A549 (cell line): ENCODE measurements around the gene TEKT3. TPM values are rescaled to one million over a fixed set of nuclear protein-coding genes. Genes with fewer than 3 reads are reported as not detected.

ENCODE experiments used
- ATAC-seq, 2 experiments: fragments of 200-7000 bp in 1 of 2; fragments of >200 bp in 1 of 2; cut with Nextera tagmentation in 1 of 2; cut with Tn5 transposase in 1 of 2; 3 replicates each; pipeline versions ENCODE4 v1.8.0 to v1.9.1; 2018 to 2020; ENCODE audit warnings: mild to moderate bottlenecking in 1 of 2, moderate library complexity in 1 of 2
- CTCF ChIA-PET: fragments of 300-600 bp; sonication (Branson Sonifier 250); formaldehyde crosslinking; extraction: SDS; loops from one replicate; lab custom pipeline; 2021; ENCODE audit warnings: antibody characterized with exemption, inconsistent platforms; lab: Yijun Ruan, JAX
- POLR2A ChIA-PET: fragments of 350-600 bp; formaldehyde crosslinking; extraction: SDS; loops from one replicate; lab custom pipeline; 2021; ENCODE audit warnings: antibody characterized with exemption, inconsistent platforms; lab: Yijun Ruan, JAX
- DNase-seq, 2 experiments: peaks; one replicate each; pipeline versions ENCODE4 v3.0.0 to v3.0.0-alpha.2; 2011 to 2016; ENCODE audit warnings: low read depth in 1 of 2, low spot score in 1 of 2
- FAIRE-seq: peaks from 2 replicates; lab custom pipeline; 2011; peaks lifted over from hg19 to GRCh38; lab: Jason Lieb, UNC
- H3K27ac ChIP-seq, 2 experiments: fragments of >200 bp; sonication (Bioruptor Twin); formaldehyde crosslinking; 3 replicates each; pipeline ENCODE4 v1.5.1; 2016 to 2017
- H3K4me1 ChIP-seq: fragments of >200 bp; sonication (Bioruptor Twin); formaldehyde crosslinking; 3 replicates; pipeline ENCODE4 v1.6.1; 2016
- H3K4me2 ChIP-seq: fragments of >200 bp; sonication (Bioruptor Twin); formaldehyde crosslinking; 3 replicates; pipeline ENCODE4 v1.6.1; 2016
- H3K4me3 ChIP-seq: fragments of >200 bp; sonication (Bioruptor Twin); formaldehyde crosslinking; 3 replicates; pipeline ENCODE4 v1.5.1; 2016
- H3K9me3 ChIP-seq: fragments of >200 bp; sonication (Bioruptor Twin); formaldehyde crosslinking; 3 replicates; pipeline ENCODE4 v1.6.1; 2016
- CHD4 ChIP-seq: fragments of 200-600 bp; sonication (generic); IDR thresholded peaks from 2 replicates; pipeline ENCODE4 v1.6.1; 2016; ENCODE audit warnings: antibody characterized with exemption, mild to moderate bottlenecking, borderline replicate concordance
- EHF ChIP-seq: fragments of 250-450 bp; sonication (Bioruptor Pico); IDR thresholded peaks from 2 replicates; pipeline ENCODE4 v1.5.0; 2020; ENCODE audit warnings: mild to moderate bottlenecking
- ESRRA ChIP-seq: fragments of 150-350 bp; IDR thresholded peaks from 2 replicates; pipeline ENCODE4 v1.6.1; 2014; ENCODE audit warnings: mild to moderate bottlenecking, low read length, borderline replicate concordance
- FOSL2 ChIP-seq, 2 experiments: fragments of 450-650 bp in 1 of 2; fragments of >200 bp in 1 of 2; sonication (Bioruptor Twin) in 1 of 2; formaldehyde crosslinking; IDR thresholded peaks; 2 replicates each; pipeline versions ENCODE4 v1.5.0 to v1.6.1; 2016 to 2020; ENCODE audit warnings: mild to moderate bottlenecking in 1 of 2, moderate library complexity in 1 of 2
- FOXS1 ChIP-seq: fragments of 250-450 bp; sonication (Bioruptor Pico); IDR thresholded peaks from 2 replicates; pipeline ENCODE4 v1.5.0; 2020; ENCODE audit warnings: mild to moderate bottlenecking, moderate library complexity
- HEYL ChIP-seq: fragments of 250-450 bp; sonication (Bioruptor Pico); IDR thresholded peaks from 2 replicates; pipeline ENCODE4 v1.8.0; 2021; ENCODE audit warnings: mild to moderate bottlenecking, moderate library complexity
- HOXB5 ChIP-seq: fragments of 250-450 bp; sonication (Bioruptor Pico); IDR thresholded peaks from 2 replicates; pipeline ENCODE4 v1.5.0; 2020; ENCODE audit warnings: mild to moderate bottlenecking, moderate library complexity
- JUNB ChIP-seq: fragments of >200 bp; sonication (Bioruptor Twin); formaldehyde crosslinking; IDR thresholded peaks from 2 replicates; pipeline ENCODE4 v1.6.1; 2016
- KDM5A ChIP-seq: fragments of 200-600 bp; sonication (generic); IDR thresholded peaks from 2 replicates; pipeline ENCODE4 v1.6.1; 2016; ENCODE audit warnings: antibody characterized with exemption, mild to moderate bottlenecking
- MAFK ChIP-seq: fragments of 450-650 bp; IDR thresholded peaks from 2 replicates; pipeline ENCODE4 v1.6.1; 2014; ENCODE audit not compliant: partially characterized antibody
- MAX ChIP-seq: IDR thresholded peaks from 2 replicates; pipeline ENCODE4 v1.6.1; 2012
- NPAS2 ChIP-seq: fragments of 250-450 bp; sonication (Bioruptor Pico); IDR thresholded peaks from 2 replicates; pipeline ENCODE4 v1.8.0; 2022; ENCODE audit warnings: mild to moderate bottlenecking, moderate library complexity, borderline replicate concordance
- NR3C1 ChIP-seq: fragments of >200 bp; sonication (Bioruptor Twin); formaldehyde crosslinking; IDR thresholded peaks from 3 replicates; pipeline ENCODE4 v1.6.1; 2017
- PHF8 ChIP-seq: fragments of 200-600 bp; sonication (generic); IDR thresholded peaks from 2 replicates; pipeline ENCODE4 v1.6.1; 2016; ENCODE audit warnings: low read depth, mild to moderate bottlenecking, antibody characterized with exemption, moderate library complexity, borderline replicate concordance
- POLR2AphosphoS2 ChIP-seq: conservative IDR thresholded peaks from 2 replicates; pipeline ENCODE4 v1.6.1; 2012; ENCODE audit warnings: low read length, improper control_type of control experiment, inconsistent platforms
- RAD21 ChIP-seq, 2 experiments: fragments of >200 bp in 1 of 2; sonication (Bioruptor Twin) in 1 of 2; formaldehyde crosslinking in 1 of 2; IDR thresholded peaks in 1 of 2; conservative IDR thresholded peaks in 1 of 2; 2 replicates in 1 of 2; 3 replicates in 1 of 2; pipeline ENCODE4 v1.6.1; 2012 to 2018; ENCODE audit warnings: inconsistent platforms in 1 of 2
- RARB ChIP-seq: fragments of 250-450 bp; sonication (Bioruptor Pico); IDR thresholded peaks from 2 replicates; pipeline ENCODE4 v1.8.0; 2021; ENCODE audit warnings: mild to moderate bottlenecking, moderate library complexity
- SMC3 ChIP-seq: fragments of >200 bp; sonication (Bioruptor Twin); formaldehyde crosslinking; IDR thresholded peaks from 3 replicates; pipeline ENCODE4 v1.6.1; 2018; ENCODE audit warnings: inconsistent platforms
- TP53 ChIP-seq: fragments of 250-450 bp; sonication (Bioruptor Pico); IDR thresholded peaks from 2 replicates; pipeline ENCODE4 v1.5.0; 2021; ENCODE audit warnings: mild to moderate bottlenecking, moderate library complexity
- ZSCAN20 ChIP-seq: fragments of 250-450 bp; sonication (Bioruptor Pico); IDR thresholded peaks from 2 replicates; pipeline ENCODE4 v1.8.0; 2022; ENCODE audit warnings: mild to moderate bottlenecking, moderate library complexity
- WGBS: methylation state at CpG from one replicate; pipeline ENCODE4 v1.1.6; 2017; ENCODE audit errors: missing lambda C conversion rate; 5-methylcytosine and 5-hydroxymethylcytosine counted together
- polyA plus RNA-seq, 4 experiments: library from polyadenylated mRNA; depleted of rRNA in 3 of 4; stranded (reverse); fragments of >200 nt; fragmentation: RNase III in 1 of 4; extraction: RNeasy Plus Mini Kit Qiagen cat#74134 plus additional on column Dnase treatment in 1 of 4; gene quantifications; 2 replicates in 3 of 4; 3 replicates in 1 of 4; pipeline ENCODE4 v1.2.3, GENCODE V29; 2011 to 2017
- TF ChIP-seq, protein P1 (sequence below): fragments of >200 bp; sonication (Bioruptor Twin); formaldehyde crosslinking; IDR thresholded peaks from 2 replicates; pipeline ENCODE4 v1.6.1; 2016
- TF ChIP-seq, protein P2 (sequence below): fragments of 250-450 bp; sonication (Bioruptor Pico); IDR thresholded peaks from 2 replicates; pipeline ENCODE4 v1.5.0; 2020; ENCODE audit warnings: low read depth, mild to moderate bottlenecking, moderate library complexity

Gene TEKT3
- polyA plus RNA-seq, 2 of the 4 experiments (the other 2 are of a cell fraction) = 0.17 to 0.21 TPM

DNA sequence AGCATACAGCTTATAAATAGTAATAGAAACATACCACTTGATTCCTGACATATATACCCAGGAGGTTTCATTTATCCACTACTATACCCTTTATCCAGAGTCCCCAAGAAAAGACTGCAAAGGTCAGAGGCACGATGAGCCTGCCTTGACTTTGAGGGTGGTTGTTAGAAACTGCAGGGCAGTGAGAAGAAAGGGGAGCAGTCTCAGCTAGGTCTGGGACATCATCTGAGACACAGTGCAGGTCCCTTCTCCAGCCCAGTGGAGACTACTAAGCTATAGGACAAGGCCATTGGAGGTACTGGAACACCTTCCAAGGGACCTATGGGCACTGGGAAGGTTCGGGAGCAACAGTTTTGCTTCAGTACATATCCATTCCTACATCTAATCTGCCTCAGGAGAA lies 20.2 kb upstream of the TEKT3 start:
- H3K9me3 ChIP-seq = no peaks in the 10 kb centered on the region
- FAIRE-seq (no peak), DNase-seq (no peak), ATAC-seq (peak; percentile 56 to 61; a peak in 4 of 6 replicates)
- H3K4me3 ChIP-seq = no peak overlapping the region
- no peak overlapping the region for H3K4me2 ChIP-seq
- no peak for TF ChIP-seq ESRRA
- no peak for TF ChIP-seq SMC3
- no peak for TF ChIP-seq RARB (CRISPR knock-in tag)
- TF ChIP-seq MAX = no peak
- no peak for TF ChIP-seq POLR2AphosphoS2
- no peak for TF ChIP-seq HOXB5 (CRISPR knock-in tag)
- TF ChIP-seq JUNB = no peak
- TF ChIP-seq, all 56 proteins: peak for 0
- Histone ChIP-seq H3K4me1 (no peaks in the 10 kb centered on the region), H3K27ac (no peak overlapping the region)
- CTCF ChIA-PET = interaction anchor here (0.5 to 1.0 kb wide), 4 partner anchors 100 to 141 kb away, joined by 3 to 4 read pairs (median 3); no protein-coding TSS in a partner anchor
- POLR2A ChIA-PET = no interaction called here
- WGBS = 3% methylated on average over 2 of the region's 2 CpGs

DNA sequence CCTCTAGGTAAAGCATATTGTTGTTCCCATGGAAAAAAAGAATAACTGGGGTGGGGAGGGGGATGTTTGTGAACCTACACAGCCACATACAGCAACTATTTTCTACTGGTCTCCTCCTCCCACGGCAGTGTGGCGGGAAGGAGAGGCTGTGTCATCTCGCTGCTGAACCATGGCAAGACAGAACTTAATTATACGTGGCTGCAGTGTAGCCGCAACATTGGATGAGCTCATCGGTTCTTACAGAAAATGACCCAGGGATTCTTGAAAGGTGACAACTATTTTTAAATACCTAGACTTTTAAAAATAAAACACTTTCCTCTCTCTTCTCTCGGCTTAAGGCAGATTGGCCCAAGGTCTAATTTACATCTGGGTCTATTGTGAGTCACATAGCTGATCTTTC lies 19.8 kb upstream of the TEKT3 start:
- H3K4me3 ChIP-seq = no peak overlapping the region
- ChIA-PET POLR2A (no interaction called here), CTCF (interaction anchor here (0.5 to 1.0 kb wide), 4 partner anchors 100 to 142 kb away, joined by 3 to 4 read pairs (median 3); no protein-coding TSS in a partner anchor)
- H3K4me1 ChIP-seq = no peaks in the 10 kb centered on the region
- ATAC-seq (no peak; a peak in 2 of 6 replicates), DNase-seq (no peak), FAIRE-seq (no peak)
- no peak overlapping the region for H3K27ac ChIP-seq
- TF ChIP-seq NR3C1 (no peak), POLR2AphosphoS2 (no peak)
- TF ChIP-seq, protein P1, sequence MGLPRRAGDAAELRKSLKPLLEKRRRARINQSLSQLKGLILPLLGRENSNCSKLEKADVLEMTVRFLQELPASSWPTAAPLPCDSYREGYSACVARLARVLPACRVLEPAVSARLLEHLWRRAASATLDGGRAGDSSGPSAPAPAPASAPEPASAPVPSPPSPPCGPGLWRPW = no peak
- TF ChIP-seq, all 56 proteins: peak for 0
- H3K9me3 ChIP-seq = no peaks in the 10 kb centered on the region
- 56% methylated on average over 7 of the region's 7 CpGs for WGBS
- H3K4me2 ChIP-seq = no peak overlapping the region

GRCh38 chr17:15354256-15354655 lies 12.9 kb upstream of the TEKT3 start:
- peak; percentile 23 for FAIRE-seq
- H3K4me1 ChIP-seq = peaks cover 18% of the 10 kb centered on the region
- H3K9me3 ChIP-seq = no peaks in the 10 kb centered on the region
- TF ChIP-seq NPAS2 (CRISPR knock-in tag) (no peak), ZSCAN20 (no peak), FOSL2 (IDR thresholded peaks at IDR 0.05) (no peak), FOSL2 (CRISPR knock-in tag; IDR thresholded peaks at IDR 0.05) (no peak), HEYL (CRISPR knock-in tag) (no peak), POLR2AphosphoS2 (no peak), TP53 (CRISPR knock-in tag) (no peak), NR3C1 (no peak), CHD4 (no peak), FOXS1 (CRISPR knock-in tag) (no peak), KDM5A (no peak), PHF8 (no peak), MAFK (no peak), EHF (no peak), RAD21 (conservative IDR thresholded peaks at IDR 0.05 in 1 of 2, IDR thresholded peaks at IDR 0.05 in 1 of 2) (no peak)
- TF ChIP-seq, protein P2, sequence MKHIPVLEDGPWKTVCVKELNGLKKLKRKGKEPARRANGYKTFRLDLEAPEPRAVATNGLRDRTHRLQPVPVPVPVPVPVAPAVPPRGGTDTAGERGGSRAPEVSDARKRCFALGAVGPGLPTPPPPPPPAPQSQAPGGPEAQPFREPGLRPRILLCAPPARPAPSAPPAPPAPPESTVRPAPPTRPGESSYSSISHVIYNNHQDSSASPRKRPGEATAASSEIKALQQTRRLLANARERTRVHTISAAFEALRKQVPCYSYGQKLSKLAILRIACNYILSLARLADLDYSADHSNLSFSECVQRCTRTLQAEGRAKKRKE (CRISPR knock-in tag) = no peak
- TF ChIP-seq, all 56 proteins: peak for 0
- ChIA-PET POLR2A (interaction anchor here (0.6 kb wide), 1 partner anchor 19 kb away, joined by 3 read pairs; no protein-coding TSS in a partner anchor), CTCF (interaction anchor here (4.2 kb wide), 1 partner anchor 10 kb away, joined by 15 read pairs; no protein-coding TSS in a partner anchor)
- Histone ChIP-seq H3K4me2 (no peak overlapping the region), H3K4me3 (no peak overlapping the region), H3K27ac (no peak overlapping the region)
- ATAC-seq (no peak), DNase-seq (no peak)
- WGBS = 77% methylated on average over 3 of the region's 3 CpGs
